Measurements from ENCODE around the gene TMOD2.
A peak's percentile ranks its signal among the peaks of the same experiment; 100 is the strongest.

The TMOD2 gene

GRCh38 chr15:51750792-51751696 is at the start of gene TMOD2:
TMOD2 (plus strand) TSS chr15:51751597; CDS start chr15:51766442, 14,845 bp downstream.
- Histone ChIP-seq H3K36me3 (ENCODE audit: control insufficient read depth, insufficient read depth, low read length) (no peaks in the 10 kb centered on the region), H3K4me3 (replicated peaks; ENCODE audit: low read depth, low read length) (peak within 1 kb of the TSS; percentile 81), H3K27me3 (replicated peaks; ENCODE audit: control insufficient read depth, insufficient read depth, low read length) (no peaks in the 10 kb centered on the region)
- DNase-seq (ENCODE audit: extremely low read depth, insufficient read length): peak; percentile 82
- no peak for TF ChIP-seq CTCF (IDR thresholded peaks at IDR 0.05; ENCODE audit: insufficient read depth, low read length, poor library complexity, severe bottlenecking)

GRCh38 chr15:51702710-51703109 is 48.7 kb upstream of the TMOD2 start:
- no peak for TF ChIP-seq CTCF (IDR thresholded peaks at IDR 0.05; ENCODE audit: insufficient read depth, low read length, poor library complexity, severe bottlenecking)
- no peaks in the 10 kb centered on the region for H3K27me3 ChIP-seq (replicated peaks; ENCODE audit: control insufficient read depth, insufficient read depth, low read length)

GRCh38 chr15:51706291-51706690 is 45.1 kb upstream of the TMOD2 start:
- no peak for DNase-seq (ENCODE audit: extremely low read depth, insufficient read length)
- no peak overlapping the region for H3K4me3 ChIP-seq (replicated peaks; ENCODE audit: low read depth, low read length)
- no peak for TF ChIP-seq CTCF (IDR thresholded peaks at IDR 0.05; ENCODE audit: insufficient read depth, low read length, poor library complexity, severe bottlenecking)
- H3K27me3 ChIP-seq (replicated peaks; ENCODE audit: control insufficient read depth, insufficient read depth, low read length): no peaks in the 10 kb centered on the region
- no peaks in the 10 kb centered on the region; the same call in 1 of the 2 replicates for H3K36me3 ChIP-seq (ENCODE audit: control insufficient read depth, insufficient read depth, low read length)

More at GRCh38 chr15:51702710-51703109, 48.7 kb upstream of the TMOD2 start:
- Histone ChIP-seq H3K4me3 (replicated peaks; ENCODE audit: low read depth, low read length) (no peak overlapping the region), H3K36me3 (ENCODE audit: control insufficient read depth, insufficient read depth, low read length) (no peaks in the 10 kb centered on the region; the same call in 1 of the 2 replicates)
- no peak for DNase-seq (ENCODE audit: extremely low read depth, insufficient read length)

- DNase-seq (ENCODE audit: extremely low read depth, insufficient read length): no peak
- TF ChIP-seq CTCF (IDR thresholded peaks at IDR 0.05; ENCODE audit: insufficient read depth, low read length, poor library complexity, severe bottlenecking): no peak
- H3K4me3 ChIP-seq (replicated peaks; ENCODE audit: low read depth, low read length): no peak overlapping the region
- no peaks in the 10 kb centered on the region for H3K27me3 ChIP-seq (replicated peaks; ENCODE audit: control insufficient read depth, insufficient read depth, low read length)
- H3K36me3 ChIP-seq (ENCODE audit: control insufficient read depth, insufficient read depth, low read length): no peaks in the 10 kb centered on the region; the same call in 1 of the 2 replicates
Measured at GRCh38 chr15:51706926-51707608, 44.3 kb upstream of the TMOD2 start.

- H3K4me3 ChIP-seq (replicated peaks; ENCODE audit: low read depth, low read length): no peak overlapping the region
- H3K27me3 ChIP-seq (replicated peaks; ENCODE audit: control insufficient read depth, insufficient read depth, low read length): no peaks in the 10 kb centered on the region
- no peaks in the 10 kb centered on the region; the same call in 1 of the 2 replicates for H3K36me3 ChIP-seq (ENCODE audit: control insufficient read depth, insufficient read depth, low read length)
- no peak for DNase-seq (ENCODE audit: extremely low read depth, insufficient read length)
- no peak for TF ChIP-seq CTCF (IDR thresholded peaks at IDR 0.05; ENCODE audit: insufficient read depth, low read length, poor library complexity, severe bottlenecking)
Measured at GRCh38 chr15:51708013-51708412, 43.4 kb upstream of the TMOD2 start.

Measured in GM06990 (cell line).